AG04450 (cell line): ENCODE data around the gene AQP12A. TPM values are rescaled to one million over a fixed set of nuclear protein-coding genes. Genes with fewer than 3 reads are reported as not detected.

Experiments
- CTCF ChIA-PET: fragments of 300-600, 350-600 bp; formaldehyde crosslinking; extraction: SDS; loops from one replicate; lab custom pipeline; 2022; ENCODE audit warnings: antibody characterized with exemption, inconsistent platforms; lab: Charles Lee
- POLR2A ChIA-PET: fragments of 350-600 bp; formaldehyde crosslinking; extraction: SDS; loops from one replicate; lab custom pipeline; 2021; ENCODE audit warnings: antibody characterized with exemption, inconsistent platforms; lab: Yijun Ruan, JAX
- DNase-seq: peaks from one replicate; pipeline ENCODE4 v3.0.0-alpha.2; 2011; ENCODE audit warnings: low read depth, low spot score
- H3K27ac ChIP-seq: one replicate; pipeline ENCODE4 v1.5.1; 2012; ENCODE audit warnings: low read depth, low read length, control low read depth
- H3K27me3 ChIP-seq: one replicate; pipeline ENCODE4 v1.6.0; 2012; ENCODE audit warnings: low read length; ENCODE audit not compliant: control insufficient read depth, insufficient read depth
- H3K4me3 ChIP-seq: 2 replicates; pipeline ENCODE4 v1.5.1; 2011; ENCODE audit warnings: mild to moderate bottlenecking, low read depth, low read length, control low read depth
- H3K9me3 ChIP-seq: 2 replicates; pipeline ENCODE4 v1.5.1; 2012; ENCODE audit warnings: low read length; ENCODE audit not compliant: control insufficient read depth, insufficient read depth
- CTCF ChIP-seq: IDR thresholded peaks from 2 replicates; pipeline ENCODE4 v1.5.1; 2011; ENCODE audit warnings: low read depth, low read length, control low read depth, inconsistent platforms
- polyA plus RNA-seq: library from polyadenylated mRNA; depleted of rRNA; stranded (reverse); fragments of >200 nt; gene quantifications from 2 replicates; pipeline ENCODE4 v1.2.3, GENCODE V29; 2011

AQP12A gene
- polyA plus RNA-seq, 1 experiment, result not detected

- H3K27ac ChIP-seq, result no peak overlapping the region
- CTCF ChIA-PET, result no interaction called here
These were observed 33.6 kb downstream of the AQP12A start for GRCh38 chr2:240725266-240725665.

GRCh38 chr2:240725671-240726070 is 34.0 kb downstream of the AQP12A start:
- ChIA-PET POLR2A (no interaction called here), CTCF (no interaction called here)
- TF ChIP-seq CTCF, result no peak
- no peak overlapping the region for H3K27ac ChIP-seq
- H3K4me3 ChIP-seq, result no peak overlapping the region
- DNase-seq, result no peak
- H3K9me3 ChIP-seq, result no peaks in the 10 kb centered on the region; the same call in 1 of the 2 replicates
- H3K27me3 ChIP-seq, result peaks cover 10% of the 10 kb centered on the region

More at GRCh38 chr2:240725266-240725665, 33.6 kb downstream of the AQP12A start:
- Histone ChIP-seq H3K27me3 (peaks cover 7% of the 10 kb centered on the region), H3K9me3 (no peaks in the 10 kb centered on the region; the same call in 1 of the 2 replicates), H3K4me3 (no peak overlapping the region)
- TF ChIP-seq CTCF, result no peak
- DNase-seq, result no peak
- POLR2A ChIA-PET, result no interaction called here

GRCh38 chr2:240726876-240727275 is 35.2 kb downstream of the AQP12A start:
- H3K27ac ChIP-seq, result no peak overlapping the region
- no peak overlapping the region for H3K4me3 ChIP-seq
- no peak for DNase-seq
- H3K9me3 ChIP-seq, result no peaks in the 10 kb centered on the region; the same call in 1 of the 2 replicates
- ChIA-PET POLR2A (no interaction called here), CTCF (no interaction called here)
- TF ChIP-seq CTCF, result no peak
- H3K27me3 ChIP-seq, result peaks cover 15% of the 10 kb centered on the region

- no peak overlapping the region for H3K4me3 ChIP-seq
- H3K9me3 ChIP-seq, result no peaks in the 10 kb centered on the region; the same call in 1 of the 2 replicates
- ChIA-PET POLR2A (no interaction called here), CTCF (no interaction called here)
- peaks cover 15% of the 10 kb centered on the region for H3K27me3 ChIP-seq
- H3K27ac ChIP-seq, result no peak overlapping the region
- no peak for TF ChIP-seq CTCF
- no peak for DNase-seq
These were observed 35.8 kb downstream of the AQP12A start for GRCh38 chr2:240727439-240727838.

- no peak for DNase-seq
- H3K4me3 ChIP-seq, result no peak overlapping the region
- CTCF ChIA-PET, result no interaction called here
- POLR2A ChIA-PET, result no interaction called here
- no peaks in the 10 kb centered on the region; the same call in 1 of the 2 replicates for H3K9me3 ChIP-seq
- no peak overlapping the region for H3K27ac ChIP-seq
- no peak for TF ChIP-seq CTCF
- H3K27me3 ChIP-seq, result peaks cover 15% of the 10 kb centered on the region
These were observed 36.2 kb downstream of the AQP12A start for GRCh38 chr2:240727913-240728312.
